Urinary bladder (tissue), 4 donors: Measurements from ENCODE around the gene BSDC1. TPM values are rescaled to one million over a fixed set of nuclear protein-coding genes. Genes with fewer than 3 reads are reported as not detected.
A peak's percentile ranks its signal among the peaks of the same experiment; 100 is the strongest.

Source experiments
- DNase-seq: peaks from one replicate; pipeline ENCODE4 v3.0.0-alpha.2; 2015; ENCODE audit errors: extremely low spot score
- H3K27ac ChIP-seq: one replicate; pipeline ENCODE4 v1.5.1; 2013; ENCODE audit warnings: low read depth, mild to moderate bottlenecking, moderate library complexity
- H3K36me3 ChIP-seq: one replicate; pipeline ENCODE4 v1.6.1; 2013; ENCODE audit warnings: mild to moderate bottlenecking, moderate library complexity; ENCODE audit not compliant: insufficient read depth
- H3K4me1 ChIP-seq: one replicate; pipeline ENCODE4 v1.6.1; 2013; ENCODE audit warnings: mild to moderate bottlenecking, moderate library complexity; ENCODE audit not compliant: insufficient read depth
- H3K4me3 ChIP-seq: one replicate; pipeline ENCODE4 v1.5.1; 2013; ENCODE audit warnings: low read depth, low read length
- WGBS: extraction: QIAGEN DNeasy Blood & Tissue Kit; methylation state at CpG from one replicate; pipeline ENCODE4 v1.1.7; 2013; 5-methylcytosine and 5-hydroxymethylcytosine counted together
- polyA plus RNA-seq: library from polyadenylated mRNA; stranded (reverse); fragments of 200-250 nt; gene quantifications from one replicate; pipeline ENCODE4 v1.2.3, GENCODE V29; 2013
- total RNA-seq: library from RNA; depleted of rRNA; stranded (reverse); fragments of >200 nt; gene quantifications from one replicate; pipeline ENCODE4 v1.2.3, GENCODE V29; 2014
- donor health status: healthy with polysubstance abuse.
- donor health status: healthy.

The BSDC1 gene
- total and polyA plus RNA-seq, 2 donors, result 50.4 to 53.3 TPM

DNA sequence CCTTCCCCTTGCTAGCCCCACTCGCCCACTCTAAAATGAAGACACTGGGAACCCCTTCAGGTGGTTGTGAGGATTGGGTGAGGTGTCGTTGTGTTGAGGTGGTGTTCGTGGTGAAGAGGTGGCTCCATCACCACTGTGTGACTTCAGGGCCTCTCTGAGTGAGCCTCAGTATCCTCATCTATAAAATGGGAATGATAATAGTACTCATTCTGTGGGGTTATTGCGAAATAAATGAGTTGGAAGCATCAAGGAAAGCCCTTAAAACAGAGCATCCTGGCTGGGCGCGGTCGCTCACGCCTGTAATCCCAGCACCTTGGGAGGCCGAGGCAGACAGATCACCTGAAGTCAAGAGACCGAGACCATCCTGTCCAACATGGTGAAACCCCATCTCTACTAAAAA is 51.5 kb downstream of the BSDC1 start:
- Histone ChIP-seq H3K27ac (no peak overlapping the region), H3K4me1 (no peaks in the 10 kb centered on the region), H3K36me3 (no peaks in the 10 kb centered on the region), H3K4me3 (no peak overlapping the region)
- no peak for DNase-seq
- 94% methylated on average over 10 of the region's 10 CpGs for WGBS

DNA sequence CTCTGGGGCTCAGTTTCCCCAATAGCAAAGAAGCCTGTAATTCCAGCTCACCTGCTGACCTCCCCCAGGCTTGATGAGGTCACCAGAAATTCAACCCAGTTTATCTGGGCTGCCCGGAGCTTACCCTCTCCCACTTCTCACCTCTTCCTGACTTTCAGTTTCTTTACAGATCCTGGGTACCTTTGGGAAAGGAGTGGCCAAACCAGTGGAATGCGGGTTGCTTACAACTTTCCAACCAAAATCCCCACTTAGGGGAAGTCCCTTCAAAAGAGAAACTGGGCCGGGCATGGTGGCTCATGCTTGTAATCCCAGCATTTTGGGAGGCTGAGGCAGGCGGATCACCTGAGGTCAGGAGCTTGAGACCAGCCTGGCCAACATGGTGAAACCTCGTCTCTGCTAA is 52.3 kb downstream of the BSDC1 start:
- Histone ChIP-seq H3K36me3 (no peaks in the 10 kb centered on the region), H3K27ac (no peak overlapping the region), H3K4me3 (no peak overlapping the region), H3K4me1 (no peaks in the 10 kb centered on the region)
- 79% methylated on average over 5 of the region's 5 CpGs for WGBS
- no peak for DNase-seq

- Histone ChIP-seq H3K36me3 (no peaks in the 10 kb centered on the region), H3K4me1 (no peaks in the 10 kb centered on the region), H3K27ac (no peak overlapping the region), H3K4me3 (no peak overlapping the region)
- 88% methylated on average over 11 of the region's 11 CpGs for WGBS
- DNase-seq, result no peak
Observed at GRCh38 chr1:32341186-32341757, 53.0 kb downstream of the BSDC1 start.

GRCh38 chr1:32339363-32339978 is 54.8 kb downstream of the BSDC1 start:
- Histone ChIP-seq H3K36me3 (no peaks in the 10 kb centered on the region), H3K4me1 (no peaks in the 10 kb centered on the region), H3K4me3 (no peak overlapping the region), H3K27ac (no peak overlapping the region)
- no peak for DNase-seq
- 77% methylated on average over 5 of the region's 5 CpGs for WGBS

DNA sequence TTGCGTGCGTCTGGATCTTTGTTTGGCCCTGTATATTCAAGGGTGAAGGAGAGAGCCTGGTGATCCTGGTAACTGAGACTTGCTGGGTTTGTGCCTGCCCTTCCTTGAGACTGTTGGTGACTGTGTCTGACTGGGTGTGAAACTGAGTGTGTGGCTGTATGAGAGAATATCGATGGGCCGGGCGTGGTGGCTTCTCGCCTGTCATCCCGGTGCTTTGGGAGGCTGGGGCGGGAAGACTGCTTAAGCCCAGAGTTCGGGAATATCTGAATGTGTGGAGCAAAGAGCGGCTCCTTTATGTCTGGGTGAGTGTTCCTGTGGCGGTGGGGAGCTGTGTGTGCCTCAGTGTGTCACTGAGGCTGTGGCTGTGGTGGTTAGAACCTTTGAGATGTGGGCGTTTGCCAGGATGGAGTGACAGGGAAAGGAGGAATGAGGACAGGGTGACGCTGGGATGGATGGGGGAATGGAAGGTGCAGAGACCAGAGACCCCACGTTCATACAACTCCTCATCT is 55.5 kb downstream of the BSDC1 start:
- no peak for DNase-seq
- Histone ChIP-seq H3K27ac (no peak overlapping the region), H3K4me3 (no peak overlapping the region), H3K36me3 (no peaks in the 10 kb centered on the region), H3K4me1 (no peaks in the 10 kb centered on the region)
- 83% methylated on average over 14 of the region's 14 CpGs for WGBS

DNA sequence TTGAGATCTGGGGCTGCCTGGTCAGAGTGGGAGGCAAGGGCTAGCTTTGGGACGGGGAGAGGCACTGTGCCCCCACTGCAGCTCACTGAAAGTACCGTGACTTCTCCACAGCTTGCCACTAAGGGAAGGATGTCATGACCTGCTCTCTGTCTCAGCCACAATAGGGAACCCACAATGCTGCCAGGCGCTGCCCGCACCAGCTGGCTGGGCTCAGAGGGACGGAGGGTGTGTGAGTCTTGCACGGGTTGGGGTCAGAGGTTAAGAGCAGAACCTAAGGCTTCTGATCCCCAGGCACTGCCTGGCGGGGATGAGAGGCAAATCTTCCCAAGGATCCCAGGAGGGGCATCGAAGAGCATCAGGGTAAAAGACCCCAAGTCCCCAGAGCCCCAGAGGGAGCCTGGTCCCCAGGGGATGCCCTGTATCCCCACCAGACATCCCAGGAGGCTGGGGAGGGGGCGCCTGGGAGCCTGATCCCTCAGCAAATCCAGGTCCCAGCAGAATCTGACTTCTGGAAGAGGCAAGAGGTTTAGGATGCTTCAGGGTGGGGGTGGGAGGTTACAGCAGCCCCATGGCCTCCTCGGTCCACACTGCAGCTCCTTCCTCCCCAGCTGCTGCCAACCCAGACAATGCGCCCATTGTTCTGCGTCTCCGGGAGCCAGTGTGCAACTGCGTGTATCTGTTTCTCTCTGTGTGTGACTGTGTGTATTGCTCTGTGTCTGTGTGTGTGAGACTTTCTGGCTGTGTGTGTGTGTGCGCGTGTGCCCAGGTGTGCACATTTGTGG is 56.2 kb downstream of the BSDC1 start:
- 76% methylated on average over 16 of the region's 16 CpGs for WGBS
- Histone ChIP-seq H3K36me3 (no peaks in the 10 kb centered on the region), H3K4me3 (no peak overlapping the region), H3K4me1 (no peaks in the 10 kb centered on the region), H3K27ac (no peak overlapping the region)
- no peak for DNase-seq

- Histone ChIP-seq H3K4me3 (no peak overlapping the region), H3K27ac (no peak overlapping the region), H3K4me1 (no peaks in the 10 kb centered on the region), H3K36me3 (no peaks in the 10 kb centered on the region)
- 68% methylated on average over 8 of the region's 8 CpGs for WGBS
- DNase-seq, result no peak
Observed at GRCh38 chr1:32336963-32337675, 57.1 kb downstream of the BSDC1 start.

GRCh38 chr1:32336591-32336932 is 57.7 kb downstream of the BSDC1 start:
- Histone ChIP-seq H3K36me3 (no peaks in the 10 kb centered on the region), H3K27ac (no peak overlapping the region), H3K4me3 (peak overlapping the region; percentile 66), H3K4me1 (no peaks in the 10 kb centered on the region)
- DNase-seq, result no peak
- 36% methylated on average over 15 of the region's 15 CpGs for WGBS

DNA sequence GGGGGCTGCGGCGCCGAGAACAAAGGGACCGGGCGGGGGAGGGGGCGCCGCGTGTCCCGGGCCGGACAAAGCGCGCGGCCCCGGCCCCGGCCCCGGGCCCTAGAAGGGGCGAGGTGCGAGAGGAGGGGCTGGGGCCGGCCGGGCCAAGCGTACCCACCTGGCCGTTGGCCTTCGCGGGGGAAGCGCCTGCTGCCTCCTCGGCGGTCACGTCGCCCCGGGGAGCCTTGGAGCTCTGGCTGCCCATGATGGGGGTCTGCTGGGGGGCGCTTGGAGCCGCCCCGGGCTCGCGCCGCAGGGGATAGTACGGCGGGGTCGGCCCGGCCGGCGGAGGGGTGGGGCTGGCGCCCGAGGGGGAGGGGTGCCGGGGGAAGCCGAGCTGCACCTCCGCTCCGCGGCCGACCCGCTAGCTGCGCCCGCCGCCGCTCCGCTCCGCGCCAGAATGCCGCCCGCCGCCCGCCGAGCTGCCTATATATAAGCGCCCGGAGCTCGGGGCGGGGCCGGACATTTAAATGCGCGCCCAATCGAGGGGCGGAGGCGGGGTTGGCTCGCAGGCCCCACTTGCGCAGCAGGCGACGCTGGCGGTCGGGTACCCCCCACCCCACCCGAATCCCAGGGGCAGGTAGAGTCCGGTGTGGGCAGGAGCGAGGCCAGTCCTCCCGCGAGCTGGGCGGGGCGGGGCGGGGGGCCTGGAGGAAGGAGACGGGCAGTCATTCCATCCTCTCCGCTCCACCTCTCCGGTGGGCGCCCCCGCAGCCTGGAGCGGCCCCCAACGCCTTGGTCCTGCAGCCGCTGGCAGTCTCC is 58.3 kb downstream of the BSDC1 start, which contains the start of gene MARCKSL1:
MARCKSL1 (minus strand) TSS at position 444 of the 801 bp plus-strand sequence; CDS start at position 244, 200 bp downstream.
- Histone ChIP-seq H3K4me1 (no peaks in the 10 kb centered on the region), H3K27ac (no peak within 1 kb of the TSS), H3K36me3 (no peaks in the 10 kb centered on the region), H3K4me3 (peak within 1 kb of the TSS; percentile 66)
- peak; percentile 59 for DNase-seq
- under 1% methylated on average over 93 of the region's 95 CpGs for WGBS

GRCh38 chr1:32335535-32335789 is 58.8 kb downstream of the BSDC1 start:
- Histone ChIP-seq H3K27ac (no peak overlapping the region), H3K36me3 (no peaks in the 10 kb centered on the region), H3K4me3 (peak overlapping the region; percentile 66), H3K4me1 (no peaks in the 10 kb centered on the region)
- DNase-seq, result no peak
- 1% methylated on average over 34 of the region's 34 CpGs for WGBS

- no peaks in the 10 kb centered on the region for H3K36me3 ChIP-seq
- no peaks in the 10 kb centered on the region for H3K4me1 ChIP-seq
- H3K4me3 ChIP-seq, result peak overlapping the region; percentile 66
- H3K27ac ChIP-seq, result no peak overlapping the region
- 4% methylated on average over 46 of the region's 46 CpGs for WGBS
- DNase-seq, result no peak
Observed at GRCh38 chr1:32334864-32335534, 59.2 kb downstream of the BSDC1 start.

DNA sequence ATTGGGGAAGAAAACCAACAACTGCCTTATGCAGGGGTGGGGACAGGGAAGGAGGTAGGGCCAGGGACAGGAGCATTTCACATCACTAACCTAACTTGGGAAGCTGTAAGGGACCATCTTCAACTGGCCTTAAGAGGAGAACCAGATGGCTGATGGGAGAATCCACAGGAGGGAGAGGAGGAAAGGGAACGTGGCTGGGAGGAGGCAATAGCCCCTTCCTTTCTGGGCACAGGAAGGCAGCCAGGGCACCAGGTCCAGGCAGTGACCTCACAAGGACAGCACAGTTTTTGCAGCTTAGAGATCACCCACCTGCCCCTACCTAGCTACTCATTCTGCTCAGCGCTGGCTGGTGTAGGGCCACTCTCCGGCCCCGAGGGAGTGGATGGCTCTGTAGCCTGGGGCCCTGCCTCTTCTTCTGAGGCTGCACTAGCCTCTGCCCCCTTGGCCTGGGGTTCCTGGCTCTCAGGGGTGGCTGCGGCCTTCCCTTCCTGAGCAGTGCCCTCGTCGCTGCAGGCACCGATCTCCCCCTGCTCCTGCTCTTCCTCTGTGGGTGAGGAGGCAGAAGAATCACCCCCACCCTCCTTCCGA is 59.9 kb downstream of the BSDC1 start:
- Histone ChIP-seq H3K4me1 (no peaks in the 10 kb centered on the region), H3K27ac (no peak overlapping the region), H3K4me3 (no peak overlapping the region), H3K36me3 (no peaks in the 10 kb centered on the region)
- WGBS, result 57% methylated on average over 9 of the region's 9 CpGs
- DNase-seq, result no peak
